Lower leg skin (tissue), 3 donors: Measurements from ENCODE around the gene SSRP1.

Experiments used
- CTCF ChIP-seq, 3 donors: fragments of 450-650 bp; IDR thresholded peaks; one replicate each; pipeline ENCODE4 v1.5.1; 2016; ENCODE audit warnings: antibody characterized with exemption in 3 of 3, mild to moderate bottlenecking in 3 of 3, moderate library complexity in 2 of 3
- POLR2A ChIP-seq, 2 donors: fragments of 450-650 bp; IDR thresholded peaks; one replicate each; pipeline ENCODE4 v1.6.1; 2016 to 2017; ENCODE audit warnings: antibody characterized with exemption in 2 of 2, mild to moderate bottlenecking in 1 of 2, moderate library complexity in 1 of 2

- TF ChIP-seq CTCF (IDR thresholded peaks at IDR 0.05) (no peak), POLR2A (IDR thresholded peaks at IDR 0.05) (no peak)
These were observed 35.2 kb upstream of the SSRP1 start for GRCh38 chr11:57370941-57371340.
